Suppressor macrophage treated with lipopolysaccharide for 4 hours (primary cell): ENCODE data around the gene ATR.
"Not testable (repeated sequence)": the region's sequence is repeated elsewhere in the genome, so short reads cannot be mapped to it uniquely, and the experiment has no call there.

Experiments used
- DNase-seq: peaks from one replicate; pipeline ENCODE4 v3.0.0-alpha.2; 2020

ATR gene

GRCh38 chr3:142578329-142579223, at the start of gene ATR:
Gene ATR, minus strand, starts transcription at chr3:142578733. Its CDS starts 29 bp downstream, at chr3:142578704.
- peak; percentile 99 for DNase-seq

GRCh38 chr3:142626971-142627370, 48.4 kb upstream of the ATR start:
- no peak for DNase-seq

GRCh38 chr3:142625153-142625440, 46.6 kb upstream of the ATR start:
- DNase-seq = no peak

GRCh38 chr3:142624341-142625152, 46.0 kb upstream of the ATR start:
- DNase-seq = no peak

- DNase-seq = no peak
Observed at GRCh38 chr3:142623194-142623593, 44.7 kb upstream of the ATR start.

GRCh38 chr3:142622405-142622804, 43.9 kb upstream of the ATR start:
- DNase-seq = no peak

- DNase-seq = no peak
Observed at GRCh38 chr3:142618917-142619461, 40.5 kb upstream of the ATR start.

GRCh38 chr3:142615171-142615570, 36.6 kb upstream of the ATR start:
- DNase-seq = no peak

GRCh38 chr3:142614059-142614626, 35.6 kb upstream of the ATR start:
- DNase-seq = no peak

- DNase-seq = no peak
Observed at GRCh38 chr3:142613491-142613890, 35.0 kb upstream of the ATR start.

- no peak for DNase-seq
Observed at GRCh38 chr3:142611206-142611605, 32.7 kb upstream of the ATR start.

GRCh38 chr3:142609136-142609535, 30.6 kb upstream of the ATR start:
- no peak for DNase-seq

GRCh38 chr3:142608631-142609030, 30.1 kb upstream of the ATR start:
- no peak for DNase-seq

GRCh38 chr3:142604940-142605339, 26.4 kb upstream of the ATR start:
- no peak for DNase-seq

- not testable (repeated sequence) for DNase-seq
Observed at GRCh38 chr3:142603386-142603705, 24.8 kb upstream of the ATR start.

- DNase-seq = no peak
Observed at GRCh38 chr3:142602619-142603385, 24.3 kb upstream of the ATR start.

GRCh38 chr3:142601713-142602112, 23.2 kb upstream of the ATR start:
- no peak for DNase-seq

GRCh38 chr3:142597906-142598305, 19.4 kb upstream of the ATR start:
- DNase-seq = no peak

GRCh38 chr3:142596726-142597088, 18.2 kb upstream of the ATR start:
- no peak for DNase-seq

GRCh38 chr3:142595951-142596725, 17.6 kb upstream of the ATR start, which contains the start of gene PLS1:
Gene PLS1, plus strand, starts transcription at chr3:142596393. Its CDS starts 67,845 bp downstream, at chr3:142664238.
- peak; percentile 86 for DNase-seq

GRCh38 chr3:142595581-142595950, 17.0 kb upstream of the ATR start:
- no peak for DNase-seq

GRCh38 chr3:142595141-142595540, 16.6 kb upstream of the ATR start:
- DNase-seq = no peak
